LNCaP clone FGC (cell line): ENCODE data around the gene PFKP.

Experiments used
- DNase-seq: peaks from one replicate; pipeline ENCODE4 v3.0.0-alpha.2; 2011; ENCODE audit warnings: low read depth
- H3K4me3 ChIP-seq: 2 replicates; pipeline ENCODE4 v1.5.1; 2011; ENCODE audit warnings: mild to moderate bottlenecking, low read depth, low read length, control low read depth
- CTCF ChIP-seq: IDR thresholded peaks from 2 replicates; pipeline ENCODE4 v1.5.1; 2012; ENCODE audit warnings: mild to moderate bottlenecking; ENCODE audit not compliant: control insufficient read depth, insufficient read depth; ENCODE audit errors: extremely low read depth

Gene PFKP

GRCh38 chr10:3025026-3025683, 42.2 kb upstream of the PFKP start:
- H3K4me3 ChIP-seq = no peak overlapping the region

GRCh38 chr10:3027866-3028265, 39.5 kb upstream of the PFKP start:
- DNase-seq = no peak
- H3K4me3 ChIP-seq = no peak overlapping the region
- TF ChIP-seq CTCF = no peak

More at GRCh38 chr10:3025026-3025683, 42.2 kb upstream of the PFKP start:
- DNase-seq = no peak
- TF ChIP-seq CTCF = no peak

GRCh38 chr10:3028441-3028840, 38.9 kb upstream of the PFKP start:
- no peak for DNase-seq
- no peak for TF ChIP-seq CTCF
- no peak overlapping the region for H3K4me3 ChIP-seq

- no peak for TF ChIP-seq CTCF
- no peak overlapping the region for H3K4me3 ChIP-seq
- DNase-seq = no peak
Observed at GRCh38 chr10:3030765-3031164, 36.6 kb upstream of the PFKP start.

- H3K4me3 ChIP-seq = no peak overlapping the region
- no peak for DNase-seq
- TF ChIP-seq CTCF = no peak
Observed at GRCh38 chr10:3031490-3031889, 35.9 kb upstream of the PFKP start.

GRCh38 chr10:3033925-3034324, 33.4 kb upstream of the PFKP start:
- TF ChIP-seq CTCF = no peak
- H3K4me3 ChIP-seq = no peak overlapping the region
- no peak for DNase-seq

GRCh38 chr10:3034616-3035015, 32.7 kb upstream of the PFKP start:
- DNase-seq = no peak
- no peak overlapping the region for H3K4me3 ChIP-seq

More at GRCh38 chr10:3034616-3035015, 32.7 kb upstream of the PFKP start:
- no peak for TF ChIP-seq CTCF
